ENCODE results near the gene ATE1.

GRCh38 chr10:121803611-121804010, 124.2 kb downstream of the ATE1 start:
- TF ChIP-seq CTCF (IDR thresholded peaks at IDR 0.05) (no peak), POLR2A (IDR thresholded peaks at IDR 0.05) (no peak)

All from vagina (tissue), 2 donors.